Lower lobe of right lung (tissue), 2 donors: Measurements from ENCODE around the gene NKX2-4. TPM values are rescaled to one million over a fixed set of nuclear protein-coding genes. Genes with fewer than 3 reads are reported as not detected.

ENCODE experiments used
- ATAC-seq, 2 donors: fragments of 200-7000 bp; cut with Tn5 transposase; one replicate each; pipeline ENCODE4 v1.9.1; 2020 to 2022; ENCODE audit warnings: mild to moderate bottlenecking in 2 of 2, moderate library complexity in 2 of 2
- DNase-seq: peaks from one replicate; pipeline ENCODE4 v3.0.0-alpha.2; 2020
- H3K27ac ChIP-seq: fragments of 200-600 bp; one replicate; pipeline ENCODE4 v1.8.0; 2022
- H3K27me3 ChIP-seq: fragments of 200-600 bp; one replicate; pipeline ENCODE4 v1.8.0; 2022; ENCODE audit warnings: low read depth
- H3K36me3 ChIP-seq: fragments of 200-600 bp; one replicate; pipeline ENCODE4 v1.8.0; 2022; ENCODE audit warnings: mild to moderate bottlenecking
- H3K4me1 ChIP-seq: fragments of 200-600 bp; one replicate; pipeline ENCODE4 v1.8.0; 2022
- H3K4me3 ChIP-seq: fragments of 200-600 bp; one replicate; pipeline ENCODE4 v1.8.0; 2022; ENCODE audit warnings: mild to moderate bottlenecking
- H3K9me3 ChIP-seq: fragments of 200-600 bp; one replicate; pipeline ENCODE4 v1.8.0; 2022
- CTCF ChIP-seq: fragments of 200-600 bp; IDR thresholded peaks from one replicate; pipeline ENCODE4 v1.8.0; 2022; ENCODE audit warnings: antibody characterized with exemption, mild to moderate bottlenecking
- intact Hi-C: fragments of 100-400 bp; cut with DNase I; formaldehyde crosslinking; loops from one replicate; pipeline ENCODE4 v1.11.0; 2022
- total RNA-seq: library from RNA; stranded (reverse); fragmentation: NEBNext Ultra II Directional; extraction: Animal tissue kit (Norgen Biotek cat#: 25700); gene quantifications from one replicate; pipeline ENCODE4 v1.2.1, GENCODE V29; 2021
- donor health status: DM: no; HTN: yes; CAD: no; lungs with severe emphysema.

NKX2-4 gene
- total RNA-seq, 1 donor from 2014 or later = not detected

- no peak for TF ChIP-seq CTCF
- intact Hi-C loops = no loop called here
- H3K4me1 ChIP-seq = no peaks in the 10 kb centered on the region
- DNase-seq (no peak), ATAC-seq (no peak)
- H3K27ac ChIP-seq = no peak overlapping the region
- H3K36me3 ChIP-seq = no peaks in the 10 kb centered on the region
- H3K9me3 ChIP-seq = peaks cover 5% of the 10 kb centered on the region
- H3K4me3 ChIP-seq = no peak overlapping the region
- H3K27me3 ChIP-seq = peaks cover 10% of the 10 kb centered on the region
Observed at GRCh38 chr20:21411725-21412124, 14.4 kb upstream of the NKX2-4 start.

GRCh38 chr20:21399005-21399475 lies 1.7 kb upstream of the NKX2-4 start:
- intact Hi-C loops = no loop called here
- no peak for DNase-seq
- Histone ChIP-seq H3K27me3 (peaks cover 96% of the 10 kb centered on the region), H3K9me3 (no peaks in the 10 kb centered on the region), H3K4me1 (peaks cover 5% of the 10 kb centered on the region), H3K27ac (no peak overlapping the region), H3K4me3 (no peak overlapping the region), H3K36me3 (no peaks in the 10 kb centered on the region)
- no peak for ATAC-seq
- no peak for TF ChIP-seq CTCF

DNA sequence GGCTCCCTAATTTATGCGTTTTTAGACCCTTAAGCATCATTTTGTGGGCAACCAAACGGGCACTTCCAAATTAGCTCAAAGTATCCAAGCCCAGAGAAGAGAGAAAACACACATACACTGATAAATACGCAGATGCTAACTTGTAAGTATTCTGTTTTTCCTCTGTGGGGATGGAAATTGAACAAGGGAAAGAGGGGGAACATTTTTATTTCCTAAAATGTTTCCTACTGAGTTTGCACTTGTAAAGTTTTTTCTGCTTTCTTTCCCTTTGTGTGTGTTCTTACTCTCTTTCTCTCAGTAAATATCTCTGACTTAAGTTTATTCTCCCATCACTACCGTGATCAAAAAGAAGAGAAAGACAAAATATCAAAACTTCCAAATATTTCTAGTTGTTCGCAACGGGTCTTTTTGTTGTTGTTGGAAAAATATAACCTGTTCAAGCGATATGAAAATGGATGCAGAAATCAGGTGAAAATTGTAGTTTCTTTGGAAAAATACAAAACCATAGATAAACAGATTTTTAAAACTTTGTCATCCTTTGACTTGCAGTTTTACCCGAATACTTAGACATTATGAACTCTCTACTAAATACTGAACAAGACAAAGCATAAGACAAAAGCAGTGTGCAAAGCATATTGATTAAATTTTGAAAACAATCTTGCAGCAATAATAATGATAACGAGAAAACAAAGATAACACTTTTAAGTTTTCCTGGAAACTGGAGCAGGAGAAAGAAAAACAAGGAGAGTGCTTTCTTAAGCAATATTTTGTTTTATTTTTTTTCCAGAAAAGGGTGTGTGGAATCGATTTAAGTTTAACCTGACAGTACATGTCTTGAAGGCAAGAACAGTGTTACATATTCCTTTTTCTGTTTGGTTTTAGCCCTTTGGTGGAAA lies 1.0 kb upstream of the NKX2-4 start:
- DNase-seq = no peak
- H3K27me3 ChIP-seq = peaks cover 97% of the 10 kb centered on the region
- H3K4me3 ChIP-seq = no peak overlapping the region

DNA sequence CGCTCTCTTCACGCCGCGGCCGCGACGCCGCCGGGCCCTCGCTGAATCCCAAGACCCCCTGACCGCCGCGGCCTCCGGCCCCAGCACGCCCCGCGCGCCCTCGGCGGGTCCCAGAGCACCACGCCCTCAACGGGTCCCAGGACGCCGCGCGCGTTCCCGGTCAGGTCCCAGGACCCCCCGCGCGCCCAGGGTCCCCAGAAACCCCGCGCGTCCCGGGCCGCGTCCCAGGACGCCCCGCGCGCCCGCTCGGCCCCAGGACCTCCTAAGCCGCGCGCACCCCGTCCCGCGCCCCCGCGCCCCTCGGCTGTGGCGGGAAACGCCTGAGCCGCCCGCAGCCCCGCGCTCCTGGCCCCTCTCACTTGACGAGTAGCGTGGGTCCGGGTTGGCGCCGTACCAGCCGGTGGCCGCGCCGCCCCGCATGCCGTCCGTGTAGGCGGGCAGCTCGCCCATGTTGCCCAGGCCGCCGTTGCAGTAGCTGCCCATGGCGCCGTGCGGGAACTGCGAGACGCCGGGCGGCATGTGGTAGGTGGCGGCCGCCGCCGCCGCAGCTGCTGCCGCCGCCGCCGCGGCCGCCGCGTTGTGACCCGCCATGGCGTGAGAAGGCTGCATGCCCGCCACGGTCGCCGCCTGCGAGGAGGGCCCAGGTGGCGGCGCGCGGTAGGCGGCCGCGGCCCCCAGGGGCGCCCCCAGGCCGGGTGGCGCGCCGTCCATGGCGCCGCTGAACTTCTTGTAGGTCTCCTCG lies 556 bp downstream of the NKX2-4 start:
- Histone ChIP-seq H3K4me3 (peak overlapping the region; percentile 26), H3K27me3 (peaks cover 100% of the 10 kb centered on the region)
- peak; percentile 11 to 14 for ATAC-seq

More for the DNA sequence above, 1.0 kb upstream of the NKX2-4 start:
- Histone ChIP-seq H3K4me1 (peaks cover 5% of the 10 kb centered on the region), H3K36me3 (no peaks in the 10 kb centered on the region), H3K9me3 (no peaks in the 10 kb centered on the region), H3K27ac (no peak overlapping the region)
- intact Hi-C loops = no loop called here
- no peak for TF ChIP-seq CTCF
- ATAC-seq = no peak

More for the DNA sequence above, 556 bp downstream of the NKX2-4 start:
- Histone ChIP-seq H3K9me3 (no peaks in the 10 kb centered on the region), H3K27ac (no peak overlapping the region), H3K36me3 (no peaks in the 10 kb centered on the region), H3K4me1 (peaks cover 6% of the 10 kb centered on the region)
- no peak for DNase-seq
- intact Hi-C loops = no loop called here
- no peak for TF ChIP-seq CTCF
